Osteocyte (in vitro differentiated cells): ENCODE data around the gene ZBTB8OS. TPM values are rescaled to one million over a fixed set of nuclear protein-coding genes. Genes with fewer than 3 reads are reported as not detected.
A peak's percentile ranks its signal among the peaks of the same experiment; 100 is the strongest.
"Not testable (repeated sequence)": the region's sequence is repeated elsewhere in the genome, so short reads cannot be mapped to it uniquely, and the experiment has no call there.

Experiments
- DNase-seq: peaks from one replicate; pipeline ENCODE4 v3.0.0; 2021; ENCODE audit warnings: mixed read lengths; ENCODE audit not compliant: unreplicated experiment; ENCODE audit errors: extremely low spot score
- H3K27ac Mint-ChIP-seq: one replicate; pipeline ENCODE4 v1.8.0; 2021; ENCODE audit warnings: mild to moderate bottlenecking, mixed read lengths; ENCODE audit not compliant: unreplicated experiment
- H3K27me3 Mint-ChIP-seq: one replicate; pipeline ENCODE4 v1.8.0; 2021; ENCODE audit warnings: mixed read lengths; ENCODE audit not compliant: unreplicated experiment
- H3K36me3 Mint-ChIP-seq: one replicate; pipeline ENCODE4 v1.8.0; 2021; ENCODE audit warnings: mixed read lengths; ENCODE audit not compliant: unreplicated experiment
- H3K4me1 Mint-ChIP-seq: one replicate; pipeline ENCODE4 v1.8.0; 2021; ENCODE audit warnings: mixed read lengths; ENCODE audit not compliant: unreplicated experiment
- H3K4me3 Mint-ChIP-seq: one replicate; pipeline ENCODE4 v1.8.0; 2021; ENCODE audit warnings: mild to moderate bottlenecking, moderate library complexity, mixed read lengths; ENCODE audit not compliant: unreplicated experiment
- H3K9me3 Mint-ChIP-seq: one replicate; pipeline ENCODE4 v1.8.0; 2021; ENCODE audit warnings: mixed read lengths; ENCODE audit not compliant: unreplicated experiment
- long read RNA-seq: library from polyadenylated mRNA; unstranded; transcript quantifications from one replicate; pipeline ENCODE4 v2.0.0, GENCODE V29; 2021
- total RNA-seq: library from RNA; stranded (reverse); gene quantifications from 2 replicates; pipeline ENCODE4 v1.2.1, GENCODE V29; 2021
- TF ChIP-seq, protein P1 (sequence below): fragments of 200-600 bp; sonication (generic); IDR thresholded peaks from 2 replicates; pipeline ENCODE4 v1.5.0; 2021; ENCODE audit warnings: antibody characterized with exemption, mild to moderate bottlenecking, moderate library complexity

The ZBTB8OS gene
- total RNA-seq = 33.2 and 37.0 TPM in 2 replicates
- long read RNA-seq, transcript ZBTB8OS-208 (7 exons, 1,601 nt) = minor isoform, 6 of 61 reads
- long read RNA-seq, transcript ZBTB8OS-204 (6 exons, 514 nt) = major isoform, 8 of 61 reads
- long read RNA-seq, partial matches to known transcripts = 0 of 61 reads
- long read RNA-seq, other reads (novel, unspliced or antisense) = 37 of 61 reads

DNA sequence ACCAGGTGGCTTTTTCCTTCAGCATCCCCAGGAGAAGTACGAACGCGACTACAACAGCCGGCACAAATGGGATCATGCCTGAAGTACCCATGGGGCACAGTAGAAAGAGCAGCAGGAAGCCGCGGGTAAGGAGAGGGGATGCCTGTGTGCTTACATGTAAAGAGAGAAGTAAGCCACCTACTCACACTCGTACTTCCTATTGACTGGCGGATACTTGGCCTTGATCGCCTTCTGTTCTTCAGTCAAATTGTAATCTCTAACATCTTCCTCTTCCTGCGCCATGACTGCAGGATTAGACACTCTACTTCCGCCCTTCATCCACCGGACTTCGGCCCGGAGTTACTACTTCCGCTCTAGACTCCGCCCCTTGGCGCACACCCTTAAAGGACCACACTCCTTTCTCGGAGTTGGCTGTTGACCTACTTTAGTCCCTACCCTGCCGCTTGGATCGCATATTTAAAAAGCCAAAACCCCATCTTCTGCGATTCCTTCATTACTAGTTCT lies at the start of gene ZBTB8OS:
Gene ZBTB8OS (minus strand): TSS at position 303 of the 504 bp plus-strand sequence. CDS start 21 bp downstream, at position 282.
- H3K9me3 Mint-ChIP-seq = no peaks in the 10 kb centered on the region
- no peaks in the 10 kb centered on the region for H3K27me3 Mint-ChIP-seq
- TF ChIP-seq, protein P1, sequence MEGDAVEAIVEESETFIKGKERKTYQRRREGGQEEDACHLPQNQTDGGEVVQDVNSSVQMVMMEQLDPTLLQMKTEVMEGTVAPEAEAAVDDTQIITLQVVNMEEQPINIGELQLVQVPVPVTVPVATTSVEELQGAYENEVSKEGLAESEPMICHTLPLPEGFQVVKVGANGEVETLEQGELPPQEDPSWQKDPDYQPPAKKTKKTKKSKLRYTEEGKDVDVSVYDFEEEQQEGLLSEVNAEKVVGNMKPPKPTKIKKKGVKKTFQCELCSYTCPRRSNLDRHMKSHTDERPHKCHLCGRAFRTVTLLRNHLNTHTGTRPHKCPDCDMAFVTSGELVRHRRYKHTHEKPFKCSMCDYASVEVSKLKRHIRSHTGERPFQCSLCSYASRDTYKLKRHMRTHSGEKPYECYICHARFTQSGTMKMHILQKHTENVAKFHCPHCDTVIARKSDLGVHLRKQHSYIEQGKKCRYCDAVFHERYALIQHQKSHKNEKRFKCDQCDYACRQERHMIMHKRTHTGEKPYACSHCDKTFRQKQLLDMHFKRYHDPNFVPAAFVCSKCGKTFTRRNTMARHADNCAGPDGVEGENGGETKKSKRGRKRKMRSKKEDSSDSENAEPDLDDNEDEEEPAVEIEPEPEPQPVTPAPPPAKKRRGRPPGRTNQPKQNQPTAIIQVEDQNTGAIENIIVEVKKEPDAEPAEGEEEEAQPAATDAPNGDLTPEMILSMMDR = no peak
- peaks cover 39% of the 10 kb centered on the region for H3K4me1 Mint-ChIP-seq
- H3K4me3 Mint-ChIP-seq = peak within 1 kb of the TSS; percentile 91
- peak; percentile 93 for DNase-seq
- H3K36me3 Mint-ChIP-seq = peaks cover 13% of the 10 kb centered on the region
- H3K27ac Mint-ChIP-seq = peak within 1 kb of the TSS; percentile 100

- H3K27ac Mint-ChIP-seq, DNase-seq, H3K4me3 Mint-ChIP-seq, H3K27me3 Mint-ChIP-seq, H3K9me3 Mint-ChIP-seq: not testable (repeated sequence)
- peaks cover 11% of the 10 kb centered on the region for H3K36me3 Mint-ChIP-seq
- H3K4me1 Mint-ChIP-seq = peaks cover 51% of the 10 kb centered on the region
Observed at GRCh38 chr1:32696996-32697395, 46.6 kb upstream of the ZBTB8OS start.

- H3K27ac Mint-ChIP-seq = peak overlapping the region; percentile 91
- DNase-seq = no peak
- H3K9me3 Mint-ChIP-seq = no peaks in the 10 kb centered on the region
- no peaks in the 10 kb centered on the region for H3K27me3 Mint-ChIP-seq
- H3K4me1 Mint-ChIP-seq = peaks cover 42% of the 10 kb centered on the region
- H3K36me3 Mint-ChIP-seq = peaks cover 17% of the 10 kb centered on the region
- H3K4me3 Mint-ChIP-seq = no peak overlapping the region
- TF ChIP-seq, protein P1 = no peak
Observed at GRCh38 chr1:32696041-32696440, 45.7 kb upstream of the ZBTB8OS start.

DNA sequence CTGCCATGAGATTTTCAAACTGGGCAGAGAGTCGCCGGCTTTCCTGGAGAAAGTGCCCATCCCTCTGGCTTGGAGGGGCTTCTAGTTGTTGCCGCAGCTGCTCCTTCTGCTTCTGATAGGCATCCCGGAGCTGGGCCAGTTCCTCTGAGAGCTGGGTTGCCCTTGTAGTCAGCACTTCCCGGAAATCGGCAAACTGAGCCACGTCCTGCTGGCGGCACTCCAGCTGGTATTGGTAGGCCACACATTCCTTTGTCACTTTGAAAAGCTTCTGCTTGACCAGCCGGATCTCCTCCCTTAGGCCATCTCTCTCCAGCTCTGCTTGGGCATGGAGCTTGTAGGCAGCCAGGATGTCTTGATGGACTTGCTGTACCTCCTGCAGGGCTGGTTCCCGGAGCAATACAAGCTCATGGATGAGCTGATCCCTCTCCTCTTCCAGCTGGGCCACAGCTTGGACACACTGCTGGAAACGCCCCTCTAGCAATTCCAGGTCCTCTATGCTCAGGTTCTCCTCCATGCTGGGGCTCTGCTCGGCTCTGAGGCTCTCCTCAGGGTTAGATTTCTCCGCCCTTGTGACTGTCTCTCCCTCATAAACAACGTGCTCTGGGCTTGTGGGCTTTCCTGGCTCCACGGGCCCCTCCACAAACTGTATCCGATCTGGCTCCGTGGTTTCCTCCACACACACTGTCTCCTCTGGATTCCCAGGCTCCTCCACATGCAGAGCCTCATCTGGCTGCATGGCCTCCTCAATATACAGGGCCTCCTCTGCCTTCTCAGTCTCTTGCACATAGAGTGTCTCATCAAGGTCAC lies 45.0 kb upstream of the ZBTB8OS start:
- H3K4me1 Mint-ChIP-seq = peaks cover 38% of the 10 kb centered on the region

GRCh38 chr1:32693455-32694174 lies 43.3 kb upstream of the ZBTB8OS start:
- Mint-ChIP-seq H3K4me1 (peaks cover 26% of the 10 kb centered on the region), H3K4me3 (no peak overlapping the region), H3K27ac (peak overlapping the region; percentile 41), H3K36me3 (peaks cover 20% of the 10 kb centered on the region), H3K27me3 (no peaks in the 10 kb centered on the region), H3K9me3 (no peaks in the 10 kb centered on the region)
- DNase-seq = no peak
- TF ChIP-seq, protein P1 = no peak

More for the DNA sequence above, 45.0 kb upstream of the ZBTB8OS start:
- Mint-ChIP-seq H3K27ac (peak overlapping the region; percentile 91), H3K36me3 (peaks cover 17% of the 10 kb centered on the region), H3K9me3 (no peaks in the 10 kb centered on the region), H3K4me3 (no peak overlapping the region), H3K27me3 (no peaks in the 10 kb centered on the region)
- DNase-seq = no peak
- TF ChIP-seq, protein P1 = no peak
